Panc1 (cell line): Measurements from ENCODE around the gene SLC17A7. TPM values are rescaled to one million over a fixed set of nuclear protein-coding genes. Genes with fewer than 3 reads are reported as not detected.

Experiments used
- total RNA-seq: library from RNA; stranded (reverse); gene quantifications from one replicate; pipeline ENCODE4 v1.2.1, GENCODE V29; 2021; ENCODE audit not compliant: unreplicated experiment

Gene SLC17A7
- total RNA-seq, 1 experiment from 2014 or later: 1.2 TPM

Other genes starting within 250 kb of the SLC17A7 start
- gene SLC6A16, start 116.3 kb downstream of the SLC17A7 start, total RNA-seq: 1.3 TPM
- gene CD37, start 106.1 kb downstream of the SLC17A7 start, total RNA-seq: 0.33 TPM
- gene TEAD2, start 79.1 kb downstream of the SLC17A7 start, total RNA-seq: 31.9 TPM
- 0.95 TPM for gene DKKL1, start 77.7 kb downstream of the SLC17A7 start, total RNA-seq
- not detected for gene KASH5, start 53.3 kb downstream of the SLC17A7 start, total RNA-seq
- gene PTH2, start 18.1 kb downstream of the SLC17A7 start, total RNA-seq: not detected
- not detected for gene GFY, start 16.1 kb downstream of the SLC17A7 start, total RNA-seq
- 78.5 TPM for gene PIH1D1, start 10.3 kb upstream of the SLC17A7 start, total RNA-seq
- gene ALDH16A1, start 11.7 kb upstream of the SLC17A7 start, total RNA-seq: 19.6 TPM
- gene FLT3LG, start 32.7 kb upstream of the SLC17A7 start, total RNA-seq: 1.5 TPM
- 1,196 TPM for gene RPL13A, start 46.1 kb upstream of the SLC17A7 start, total RNA-seq
- 956 TPM for gene RPS11, start 54.9 kb upstream of the SLC17A7 start, total RNA-seq
- 16.7 TPM for gene FCGRT, start 71.1 kb upstream of the SLC17A7 start, total RNA-seq
- 3.0 TPM for gene RCN3, start 86.5 kb upstream of the SLC17A7 start, total RNA-seq
- gene NOSIP, start 139.0 kb upstream of the SLC17A7 start, total RNA-seq: 66.1 TPM
- 0.64 TPM for gene PRRG2, start 139.8 kb upstream of the SLC17A7 start, total RNA-seq
- 22.9 TPM for gene PRR12, start 149.7 kb upstream of the SLC17A7 start, total RNA-seq
- gene RRAS, start 198.6 kb upstream of the SLC17A7 start, total RNA-seq: 64.4 TPM
- gene SCAF1, start 200.7 kb upstream of the SLC17A7 start, total RNA-seq: 77.4 TPM
- gene IRF3, start 224.3 kb upstream of the SLC17A7 start, total RNA-seq: 109 TPM
- 69.6 TPM for gene BCL2L12, start 224.4 kb upstream of the SLC17A7 start, total RNA-seq
- 219 TPM for gene PRMT1, start 235.7 kb upstream of the SLC17A7 start, total RNA-seq
- 4.7 TPM for gene ADM5, start 248.1 kb upstream of the SLC17A7 start, total RNA-seq
- 0.23 TPM for gene CPT1C, start 249.6 kb upstream of the SLC17A7 start, total RNA-seq